Measurements from ENCODE around the gene SLC37A3.

The SLC37A3 gene

GRCh38 chr7:140308060-140308459 is 90.3 kb downstream of the SLC37A3 start:
- DNase-seq, result no peak

- no peak for DNase-seq
These were observed 94.0 kb downstream of the SLC37A3 start for GRCh38 chr7:140304191-140304799.

GRCh38 chr7:140300243-140301136 is 97.8 kb downstream of the SLC37A3 start:
- DNase-seq, result no peak

DNA sequence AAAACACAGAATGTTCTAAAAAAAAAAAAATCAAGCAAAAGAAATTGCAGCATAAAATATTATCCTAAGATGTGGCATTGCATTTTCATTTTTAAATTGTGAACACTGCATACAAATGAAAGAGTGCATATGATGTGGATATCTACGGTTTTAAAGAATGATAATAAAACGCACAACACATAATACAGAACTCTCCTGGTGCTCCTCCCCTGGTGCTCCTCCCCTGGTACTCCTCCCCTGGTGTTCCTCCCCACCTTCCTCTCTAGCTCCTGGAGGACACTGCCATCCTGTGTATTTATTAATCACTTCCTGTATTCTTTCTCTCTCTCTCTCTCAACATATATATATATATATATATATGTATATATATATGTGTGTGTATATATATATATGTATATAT is 100.1 kb downstream of the SLC37A3 start:
- DNase-seq, result no peak

GRCh38 chr7:140297192-140297591 is 101.1 kb downstream of the SLC37A3 start:
- no peak for DNase-seq

- no peak for DNase-seq
These were observed 103.0 kb downstream of the SLC37A3 start for GRCh38 chr7:140295224-140295738.

DNA sequence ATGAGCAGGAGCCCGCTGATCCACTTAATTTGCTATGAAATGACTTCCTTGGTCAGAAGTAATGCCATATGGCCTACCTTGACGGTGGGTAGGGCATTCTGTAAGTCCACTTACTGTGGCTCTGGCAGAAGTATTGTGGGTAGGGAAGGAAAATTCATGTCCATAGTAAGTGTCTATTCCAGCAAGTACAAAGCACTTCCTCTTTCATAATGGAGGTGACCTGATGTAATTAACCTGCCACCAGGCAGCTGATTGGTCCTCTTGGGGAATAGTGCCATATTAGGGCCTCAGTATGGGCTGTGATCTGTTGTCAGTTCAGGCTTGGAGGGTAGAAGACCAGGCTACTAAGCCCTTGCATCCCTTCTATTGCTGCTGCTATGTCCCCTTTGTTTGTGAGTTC is 103.9 kb downstream of the SLC37A3 start:
- DNase-seq, result no peak

GRCh38 chr7:140292438-140292837 is 105.9 kb downstream of the SLC37A3 start:
- DNase-seq, result no peak

GRCh38 chr7:140289804-140290203 is 108.5 kb downstream of the SLC37A3 start:
- DNase-seq, result no peak

- no peak for DNase-seq
These were observed 110.3 kb downstream of the SLC37A3 start for GRCh38 chr7:140287988-140288387.

DNA sequence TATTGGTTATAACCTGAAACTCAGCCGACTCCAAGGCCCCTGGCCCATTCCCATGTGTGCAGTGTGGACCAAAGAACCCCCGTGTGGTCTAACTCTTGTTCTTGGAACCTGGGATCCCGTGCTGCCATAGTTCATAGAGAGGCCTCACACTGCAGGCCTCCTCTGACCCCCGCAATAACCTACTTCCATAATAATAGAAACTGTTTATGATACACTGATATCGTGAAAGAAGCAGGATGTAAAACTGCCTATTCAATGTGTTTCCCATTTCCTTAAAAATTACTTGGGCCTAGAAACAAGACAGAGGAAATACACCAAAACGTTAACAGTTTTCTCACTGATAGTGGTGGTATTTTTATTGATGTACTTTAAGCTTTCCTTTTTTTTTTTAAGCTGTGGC is 112.4 kb downstream of the SLC37A3 start:
- no peak for DNase-seq

DNA sequence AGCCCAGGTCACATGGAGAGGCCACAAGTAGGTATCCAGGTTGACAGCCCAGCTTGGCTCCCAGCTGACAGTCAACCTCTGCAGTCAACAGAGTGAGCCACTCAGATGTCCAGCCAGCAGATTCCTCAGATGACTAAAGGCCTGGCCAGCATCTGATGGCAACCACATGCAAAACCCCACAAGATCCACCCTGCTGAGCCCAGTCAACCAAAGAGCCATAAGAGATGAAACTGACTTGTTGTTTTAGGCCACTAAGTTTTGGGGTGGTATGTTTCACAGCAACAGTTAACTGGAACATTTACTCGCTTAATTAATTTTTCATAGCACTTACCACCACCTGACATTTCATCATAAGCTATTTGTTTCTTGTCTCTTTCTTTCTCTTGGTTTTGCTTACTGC is 114.3 kb downstream of the SLC37A3 start:
- no peak for DNase-seq
